GOT3 (cell line): ENCODE measurements around the gene HNRNPC.
"Not testable (repeated sequence)": the region's sequence is repeated elsewhere in the genome, so short reads cannot be mapped to it uniquely, and the experiment has no call there.

Experiments
- DNase-seq: peaks from one replicate; lab custom pipeline; 2025; ENCODE audit warnings: mixed read lengths; lab: John Stamatoyannopoulos, UW

The HNRNPC gene

GRCh38 chr14:21268617-21269251, 508 bp downstream of the HNRNPC start:
- DNase-seq, result no peak

DNA sequence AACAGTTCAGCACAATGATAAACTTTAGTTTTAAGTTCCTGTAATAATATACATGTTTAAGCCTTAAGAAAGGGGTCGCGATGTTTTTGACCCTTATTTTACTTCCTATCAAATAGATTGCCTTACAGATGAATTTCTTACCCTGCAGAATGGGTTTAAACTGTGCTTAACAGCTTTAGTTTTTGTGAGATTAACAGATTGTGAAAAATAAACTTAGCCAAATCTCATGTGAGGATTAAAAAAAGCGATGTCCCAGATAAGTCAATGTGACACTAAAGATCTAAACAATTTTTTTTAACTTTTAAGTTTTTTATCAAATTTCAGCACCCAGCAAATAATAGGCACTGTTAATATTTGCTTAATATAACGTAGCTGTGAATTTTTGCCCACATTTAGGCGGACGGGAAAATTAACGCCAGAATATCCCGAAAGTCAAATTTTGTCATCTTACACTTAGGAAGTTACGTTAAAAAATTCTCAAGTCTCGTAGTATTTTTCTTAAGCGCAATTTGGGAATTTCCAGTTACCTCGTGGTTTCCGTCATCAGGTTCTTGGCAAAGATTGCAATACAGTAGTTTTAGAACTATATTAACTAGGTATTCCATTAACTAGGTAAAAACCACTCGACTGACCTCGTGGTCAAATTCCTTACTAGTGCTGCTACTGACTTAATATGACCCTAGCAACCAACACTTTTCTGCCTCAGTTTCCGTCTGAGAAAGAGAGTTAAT, 1.2 kb downstream of the HNRNPC start:
- DNase-seq, result no peak

- DNase-seq, result no peak
Measured at GRCh38 chr14:21267431-21267845, 1.8 kb downstream of the HNRNPC start.

DNA sequence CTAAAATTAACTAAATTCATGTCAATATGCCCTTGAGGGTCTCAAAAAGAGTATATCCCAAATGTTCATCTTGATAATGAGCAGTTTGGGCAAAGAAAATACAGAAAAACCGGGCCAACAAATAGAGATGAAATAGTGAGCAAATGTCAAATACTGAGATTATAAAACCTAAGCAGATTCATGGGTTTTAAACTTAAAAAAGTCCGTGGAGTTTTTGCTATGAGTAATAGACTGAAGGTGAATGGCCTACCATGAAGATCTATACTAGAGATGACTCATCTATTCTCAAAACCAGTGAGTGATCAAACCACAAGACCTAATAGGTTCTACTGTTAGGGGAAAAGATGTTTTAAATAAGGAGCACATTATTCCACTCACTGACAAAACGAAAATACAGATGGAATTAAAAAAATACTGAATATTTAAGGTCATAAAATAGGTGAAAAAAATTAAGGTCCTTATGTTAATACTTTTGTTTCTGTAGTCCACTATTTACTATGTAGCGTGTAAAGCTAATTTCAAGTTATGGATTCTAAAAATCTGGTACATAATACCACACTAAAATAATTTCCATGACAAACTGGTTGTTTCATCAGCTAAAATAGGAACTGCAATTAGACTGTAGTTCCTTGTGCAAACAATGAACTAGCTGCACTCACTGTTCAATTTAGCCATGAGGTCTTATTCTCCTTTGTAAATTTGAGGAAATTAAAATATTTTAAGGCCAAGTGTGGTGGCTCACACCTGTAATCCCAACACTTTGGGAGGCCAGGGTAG, 5.0 kb downstream of the HNRNPC start:
- no peak for DNase-seq

DNA sequence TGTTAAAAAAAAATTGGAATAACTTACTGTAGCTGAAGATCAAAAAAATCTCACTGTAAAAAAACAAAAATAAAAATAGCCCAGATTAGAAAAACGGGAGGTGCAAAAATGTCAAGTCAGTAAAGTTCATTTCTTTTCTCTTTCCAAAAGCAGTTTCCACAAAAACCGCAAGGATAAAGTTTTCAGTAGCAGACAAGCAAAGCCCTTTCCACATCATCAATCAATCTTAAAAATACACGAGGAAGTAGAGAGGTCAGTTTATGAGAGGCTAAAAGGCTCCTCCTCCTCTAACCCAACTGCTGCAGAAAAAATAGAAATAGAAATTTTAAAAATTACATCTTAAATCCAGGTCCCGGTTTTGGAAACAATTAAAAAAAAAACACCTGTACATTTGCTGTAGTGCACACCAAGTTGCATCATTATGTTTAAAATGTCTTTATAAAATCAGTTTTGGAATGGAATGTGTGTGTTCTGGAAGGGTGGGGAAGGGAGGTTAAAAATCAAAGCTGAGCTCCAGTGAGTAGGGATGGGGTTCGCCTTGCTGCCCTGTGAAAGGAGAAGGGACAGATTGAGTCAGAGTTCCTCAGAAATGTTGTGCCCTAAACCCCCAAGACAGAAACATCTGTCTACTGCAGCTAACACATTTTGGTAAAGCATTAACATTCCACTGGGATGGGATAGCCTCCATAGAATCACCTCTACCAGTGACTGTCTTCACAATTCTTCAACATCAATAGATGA, 5.8 kb downstream of the HNRNPC start:
- no peak for DNase-seq

DNA sequence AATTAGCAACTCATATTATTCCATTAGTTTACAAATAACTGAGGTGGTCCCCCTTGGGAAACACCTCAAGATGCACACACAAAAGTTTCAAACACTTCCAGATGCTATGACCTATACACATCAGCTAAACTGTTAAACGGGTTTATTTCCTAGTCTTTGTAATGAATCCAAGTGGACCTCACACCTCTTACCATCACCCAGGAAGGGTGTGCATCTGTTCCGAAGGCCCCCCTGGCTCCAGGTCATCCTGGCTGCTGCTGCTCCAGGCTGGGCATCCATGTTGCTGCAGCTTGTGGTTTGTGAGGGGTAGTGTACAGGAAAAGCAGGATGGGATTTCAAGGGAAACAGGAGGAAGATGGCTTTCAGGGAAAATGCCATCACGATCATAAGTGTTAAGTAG, 6.8 kb downstream of the HNRNPC start:
- DNase-seq, result no peak

DNA sequence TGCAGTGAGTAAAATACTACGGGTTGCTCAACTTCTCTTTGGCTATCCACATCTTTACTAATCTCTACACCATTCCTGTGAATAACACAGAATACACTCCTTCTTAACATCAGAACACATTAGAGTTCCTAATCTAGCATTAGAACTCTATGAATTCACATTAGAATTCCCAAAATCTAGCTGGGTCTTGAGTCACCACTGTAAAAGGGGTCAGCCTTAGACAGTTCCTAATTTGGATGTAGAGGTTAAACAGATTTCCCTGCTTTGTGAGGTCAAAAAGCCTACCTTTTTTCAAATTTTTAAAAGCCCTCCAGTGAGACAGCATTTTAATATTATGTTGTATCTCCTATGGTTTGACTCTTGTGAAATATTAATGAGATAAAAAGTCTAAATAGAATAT, 7.4 kb downstream of the HNRNPC start:
- DNase-seq, result no peak

GRCh38 chr14:21258889-21259787, 10.1 kb downstream of the HNRNPC start:
- DNase-seq, result no peak

DNA sequence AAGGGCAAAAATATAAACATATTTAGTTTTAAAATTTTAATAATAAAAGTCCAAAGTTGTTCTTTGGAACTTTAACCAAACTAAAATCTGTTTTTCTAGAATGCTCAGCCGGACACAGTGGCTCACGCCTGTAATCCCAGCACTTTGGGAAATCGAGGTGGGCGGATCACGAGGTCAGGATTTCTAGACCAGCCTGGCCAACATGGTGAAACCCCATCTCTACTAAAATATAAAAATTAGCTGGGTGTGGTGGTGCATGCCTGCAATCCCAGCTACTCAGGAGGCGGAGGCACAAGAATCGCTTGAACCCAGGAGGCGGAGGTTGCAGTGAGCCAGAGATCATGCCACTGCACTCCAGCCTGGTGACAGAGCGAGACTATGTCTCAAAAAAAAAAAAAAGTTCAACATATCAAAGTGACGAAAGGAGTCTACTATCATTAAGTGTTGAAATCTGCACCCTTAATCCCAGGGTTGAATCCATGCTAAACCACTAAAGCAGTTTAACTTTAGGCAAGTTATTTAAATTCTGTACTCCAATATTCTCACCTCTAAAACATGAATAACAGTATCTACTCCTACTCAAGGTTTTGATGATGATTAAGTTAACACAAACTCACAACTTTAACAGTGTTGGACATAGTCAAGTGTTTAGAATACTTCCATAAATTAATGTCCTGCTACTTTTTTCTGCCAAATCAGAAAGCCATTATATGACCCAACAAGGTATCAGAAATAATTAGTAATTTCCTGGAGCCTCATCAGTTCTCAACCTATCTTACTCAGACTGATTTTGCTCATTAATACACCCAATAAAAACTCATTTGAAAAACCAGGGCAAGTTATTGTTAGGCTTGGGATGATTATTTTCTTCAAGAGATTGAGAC, 11.0 kb downstream of the HNRNPC start:
- DNase-seq, result no peak

DNA sequence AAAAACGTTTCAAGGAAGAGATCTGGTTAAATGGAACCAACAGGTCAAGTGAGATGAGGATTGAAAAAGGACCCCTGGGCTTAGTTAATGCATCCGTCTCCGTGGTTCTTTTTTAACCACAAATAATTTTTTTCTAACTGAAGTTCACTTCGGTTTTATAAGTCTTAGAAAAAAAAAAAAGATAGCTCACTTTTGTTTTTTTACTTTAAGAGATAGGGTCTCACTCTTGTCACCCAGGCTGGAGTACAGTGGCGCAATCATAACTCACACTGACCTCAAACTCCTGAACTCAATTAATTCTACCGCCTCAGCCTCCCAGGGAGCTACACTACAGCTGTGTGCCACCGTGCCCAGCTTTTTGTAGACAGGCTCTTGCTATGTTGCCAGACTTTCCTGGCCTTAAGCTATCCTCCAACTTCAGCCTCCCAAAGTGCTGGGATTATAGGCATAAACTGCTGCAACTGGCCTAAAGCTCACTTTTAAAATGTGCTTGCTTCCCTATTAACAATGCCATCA, 11.8 kb downstream of the HNRNPC start:
- no peak for DNase-seq

GRCh38 chr14:21256539-21257393, 12.5 kb downstream of the HNRNPC start:
- DNase-seq, result no peak

GRCh38 chr14:21256102-21256447, 13.2 kb downstream of the HNRNPC start:
- DNase-seq, result not testable (repeated sequence)

- DNase-seq, result no peak
Measured at GRCh38 chr14:21255385-21256101, 13.7 kb downstream of the HNRNPC start.

GRCh38 chr14:21252149-21252548, 17.1 kb downstream of the HNRNPC start:
- no peak for DNase-seq

DNA sequence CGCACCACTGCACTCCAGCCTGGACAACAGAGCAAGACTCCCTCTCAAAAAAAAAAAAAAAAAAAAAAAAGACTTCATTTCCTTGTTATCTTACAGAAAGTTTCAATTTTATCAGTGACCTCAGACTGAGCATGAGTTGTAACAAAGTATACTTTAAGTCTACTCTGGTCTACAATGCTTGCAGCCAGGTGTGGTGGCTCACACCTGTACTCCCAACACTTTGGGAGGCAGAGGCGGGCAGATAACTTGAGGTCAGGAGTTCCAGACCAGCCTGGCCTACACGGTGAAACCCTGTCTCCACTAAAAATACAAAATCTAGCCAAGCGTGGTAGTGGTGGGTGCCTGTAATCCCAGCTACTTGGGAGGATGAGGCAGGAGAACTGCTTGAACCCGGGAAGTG, 18.0 kb downstream of the HNRNPC start:
- DNase-seq, result no peak

GRCh38 chr14:21248739-21249411, 20.4 kb downstream of the HNRNPC start:
- DNase-seq, result no peak

GRCh38 chr14:21248338-21248737, 20.9 kb downstream of the HNRNPC start:
- no peak for DNase-seq

- no peak for DNase-seq
Measured at GRCh38 chr14:21245813-21246212, 23.4 kb downstream of the HNRNPC start.
